WTC11 (cell line): ENCODE results near the gene AGBL4.

ENCODE experiments used
- E2F1 ChIP-seq: sonication (generic); formaldehyde crosslinking; IDR thresholded peaks from 2 replicates; pipeline ENCODE4 v1.8.0; 2022; ENCODE audit warnings: mild to moderate bottlenecking, missing genetic modification reagents
- FOXJ3 ChIP-seq: sonication (generic); formaldehyde crosslinking; IDR thresholded peaks from 2 replicates; pipeline ENCODE4 v1.9.0; 2021; ENCODE audit warnings: missing genetic modification reagents, mild to moderate bottlenecking, borderline replicate concordance
- NR2C2 ChIP-seq: sonication (generic); formaldehyde crosslinking; IDR thresholded peaks from 2 replicates; pipeline ENCODE4 v1.8.0; 2022; ENCODE audit warnings: mild to moderate bottlenecking, missing genetic modification reagents
- PRDM15 ChIP-seq: sonication (generic); formaldehyde crosslinking; IDR thresholded peaks from 2 replicates; pipeline ENCODE4 v1.8.0; 2022; ENCODE audit warnings: missing genetic modification reagents
- TEAD4 ChIP-seq: sonication (generic); formaldehyde crosslinking; IDR thresholded peaks from 2 replicates; pipeline ENCODE4 v1.8.0; 2022; ENCODE audit warnings: mild to moderate bottlenecking, missing genetic modification reagents
- TF ChIP-seq, protein P1 (sequence below): sonication (generic); formaldehyde crosslinking; IDR thresholded peaks from 2 replicates; pipeline ENCODE4 v1.8.0; 2022; ENCODE audit warnings: mild to moderate bottlenecking, missing genetic modification reagents
- TF ChIP-seq, protein P2 (sequence below): fragments of 200-600 bp; IDR thresholded peaks from 2 replicates; pipeline ENCODE4 v1.8.0; 2022; ENCODE audit warnings: antibody characterized with exemption

- TF ChIP-seq E2F1 (no peak), FOXJ3 (CRISPR knock-in tag) (no peak), NR2C2 (no peak), TEAD4 (CRISPR knock-in tag) (no peak), PRDM15 (CRISPR knock-in tag) (no peak)
- TF ChIP-seq, protein P1, sequence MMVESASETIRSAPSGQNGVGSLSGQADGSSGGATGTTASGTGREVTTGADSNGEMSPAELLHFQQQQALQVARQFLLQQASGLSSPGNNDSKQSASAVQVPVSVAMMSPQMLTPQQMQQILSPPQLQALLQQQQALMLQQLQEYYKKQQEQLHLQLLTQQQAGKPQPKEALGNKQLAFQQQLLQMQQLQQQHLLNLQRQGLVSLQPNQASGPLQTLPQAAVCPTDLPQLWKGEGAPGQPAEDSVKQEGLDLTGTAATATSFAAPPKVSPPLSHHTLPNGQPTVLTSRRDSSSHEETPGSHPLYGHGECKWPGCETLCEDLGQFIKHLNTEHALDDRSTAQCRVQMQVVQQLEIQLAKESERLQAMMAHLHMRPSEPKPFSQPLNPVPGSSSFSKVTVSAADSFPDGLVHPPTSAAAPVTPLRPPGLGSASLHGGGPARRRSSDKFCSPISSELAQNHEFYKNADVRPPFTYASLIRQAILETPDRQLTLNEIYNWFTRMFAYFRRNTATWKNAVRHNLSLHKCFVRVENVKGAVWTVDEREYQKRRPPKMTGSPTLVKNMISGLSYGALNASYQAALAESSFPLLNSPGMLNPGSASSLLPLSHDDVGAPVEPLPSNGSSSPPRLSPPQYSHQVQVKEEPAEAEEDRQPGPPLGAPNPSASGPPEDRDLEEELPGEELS (CRISPR knock-in tag) = no peak
- TF ChIP-seq, protein P2, sequence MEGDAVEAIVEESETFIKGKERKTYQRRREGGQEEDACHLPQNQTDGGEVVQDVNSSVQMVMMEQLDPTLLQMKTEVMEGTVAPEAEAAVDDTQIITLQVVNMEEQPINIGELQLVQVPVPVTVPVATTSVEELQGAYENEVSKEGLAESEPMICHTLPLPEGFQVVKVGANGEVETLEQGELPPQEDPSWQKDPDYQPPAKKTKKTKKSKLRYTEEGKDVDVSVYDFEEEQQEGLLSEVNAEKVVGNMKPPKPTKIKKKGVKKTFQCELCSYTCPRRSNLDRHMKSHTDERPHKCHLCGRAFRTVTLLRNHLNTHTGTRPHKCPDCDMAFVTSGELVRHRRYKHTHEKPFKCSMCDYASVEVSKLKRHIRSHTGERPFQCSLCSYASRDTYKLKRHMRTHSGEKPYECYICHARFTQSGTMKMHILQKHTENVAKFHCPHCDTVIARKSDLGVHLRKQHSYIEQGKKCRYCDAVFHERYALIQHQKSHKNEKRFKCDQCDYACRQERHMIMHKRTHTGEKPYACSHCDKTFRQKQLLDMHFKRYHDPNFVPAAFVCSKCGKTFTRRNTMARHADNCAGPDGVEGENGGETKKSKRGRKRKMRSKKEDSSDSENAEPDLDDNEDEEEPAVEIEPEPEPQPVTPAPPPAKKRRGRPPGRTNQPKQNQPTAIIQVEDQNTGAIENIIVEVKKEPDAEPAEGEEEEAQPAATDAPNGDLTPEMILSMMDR = no peak
Observed at GRCh38 chr1:48943393-48943792, 1080.4 kb downstream of the AGBL4 start.
